Measurements from ENCODE around the gene NRAP. TPM values are rescaled to one million over a fixed set of nuclear protein-coding genes. Genes with fewer than 3 reads are reported as not detected.

The NRAP gene
- total and polyA plus RNA-seq, 2 donors (not counting 3 experiments of a cell fraction or from before 2014, with no cell fraction given): not detected

DNA sequence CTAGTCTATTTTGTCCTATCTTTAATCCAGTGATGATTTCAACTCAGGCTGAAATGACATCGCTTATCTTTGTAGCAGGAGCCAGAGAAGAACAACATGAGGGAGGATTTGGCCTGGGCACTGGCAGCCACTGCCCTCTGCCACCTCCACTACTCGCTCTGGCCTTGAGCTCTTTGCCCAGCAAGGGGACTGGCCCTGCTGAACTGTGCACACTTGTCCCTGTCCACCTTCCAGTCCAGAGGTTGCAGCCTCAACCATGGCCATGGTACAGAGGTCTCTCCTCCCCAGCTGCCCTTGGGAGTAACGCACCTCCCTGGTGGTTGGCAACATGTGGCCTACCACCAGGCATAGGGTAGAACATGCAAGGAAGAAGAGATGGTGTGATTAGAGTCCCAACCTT is 102.6 kb downstream of the NRAP start:
- dilution Hi-C loops (cut with MboI; ENCODE audit: extremely low pct_ligation_motif_present, low sequenced_read_pairs): no loop called here
- ChIA-PET CTCF (interaction anchor here (1.6 to 3.0 kb wide), 3 partner anchors 36 to 119 kb away, joined by 5 to 22 read pairs (median 6); no protein-coding TSS in a partner anchor), POLR2A (no interaction called here)
- TF ChIP-seq POLR2A (IDR thresholded peaks at IDR 0.05; ENCODE audit: low read depth, low read length) (no peak), JUN (IDR thresholded peaks at IDR 0.05; ENCODE audit: borderline replicate concordance, insufficient read depth, insufficient read length, low read depth) (no peak), FOS (IDR thresholded peaks at IDR 0.05; ENCODE audit: borderline replicate concordance, insufficient read depth, low read length) (no peak), GATA2 (IDR thresholded peaks at IDR 0.05; ENCODE audit: insufficient read depth, insufficient read length, low read depth, low read length) (no peak), EZH2 (IDR thresholded peaks at IDR 0.05; ENCODE audit: borderline replicate concordance, low read depth, low read length, severe bottlenecking) (no peak), POLR2AphosphoS5 (IDR thresholded peaks at IDR 0.05; ENCODE audit: insufficient read depth, low read depth, low read length) (no peak), MYC (IDR thresholded peaks at IDR 0.05; ENCODE audit: low read depth, low read length) (no peak)
- TF ChIP-seq, protein P1, sequence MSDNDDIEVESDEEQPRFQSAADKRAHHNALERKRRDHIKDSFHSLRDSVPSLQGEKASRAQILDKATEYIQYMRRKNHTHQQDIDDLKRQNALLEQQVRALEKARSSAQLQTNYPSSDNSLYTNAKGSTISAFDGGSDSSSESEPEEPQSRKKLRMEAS (IDR thresholded peaks at IDR 0.05; ENCODE audit: insufficient read depth, insufficient read length): no peak
- TF ChIP-seq, protein P2, sequence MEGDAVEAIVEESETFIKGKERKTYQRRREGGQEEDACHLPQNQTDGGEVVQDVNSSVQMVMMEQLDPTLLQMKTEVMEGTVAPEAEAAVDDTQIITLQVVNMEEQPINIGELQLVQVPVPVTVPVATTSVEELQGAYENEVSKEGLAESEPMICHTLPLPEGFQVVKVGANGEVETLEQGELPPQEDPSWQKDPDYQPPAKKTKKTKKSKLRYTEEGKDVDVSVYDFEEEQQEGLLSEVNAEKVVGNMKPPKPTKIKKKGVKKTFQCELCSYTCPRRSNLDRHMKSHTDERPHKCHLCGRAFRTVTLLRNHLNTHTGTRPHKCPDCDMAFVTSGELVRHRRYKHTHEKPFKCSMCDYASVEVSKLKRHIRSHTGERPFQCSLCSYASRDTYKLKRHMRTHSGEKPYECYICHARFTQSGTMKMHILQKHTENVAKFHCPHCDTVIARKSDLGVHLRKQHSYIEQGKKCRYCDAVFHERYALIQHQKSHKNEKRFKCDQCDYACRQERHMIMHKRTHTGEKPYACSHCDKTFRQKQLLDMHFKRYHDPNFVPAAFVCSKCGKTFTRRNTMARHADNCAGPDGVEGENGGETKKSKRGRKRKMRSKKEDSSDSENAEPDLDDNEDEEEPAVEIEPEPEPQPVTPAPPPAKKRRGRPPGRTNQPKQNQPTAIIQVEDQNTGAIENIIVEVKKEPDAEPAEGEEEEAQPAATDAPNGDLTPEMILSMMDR (IDR thresholded peaks at IDR 0.05; ENCODE audit: extremely low read depth in 1 of 2, insufficient read depth in 1 of 2, low read depth in 1 of 2, low read length in 2 of 2): no peak
- FAIRE-seq (no peak), DNase-seq (ENCODE audit: low read depth, low spot score) (no peak)
- Histone ChIP-seq H4K20me1 (replicated peaks; ENCODE audit: control insufficient read depth, extremely low read depth, insufficient read depth, low read length) (no peaks in the 10 kb centered on the region), H3K79me2 (ENCODE audit: control insufficient read depth, insufficient read depth, low read length) (no peaks in the 10 kb centered on the region), H3K9me3 (replicated peaks; ENCODE audit: control insufficient read depth, insufficient read depth, low read length) (no peaks in the 10 kb centered on the region), H3K4me1 (ENCODE audit: control insufficient read depth, extremely low read depth, insufficient read depth, low read length) (peaks cover 22% of the 10 kb centered on the region), H3K36me3 (ENCODE audit: control insufficient read depth in 2 of 2, extremely low read depth in 1 of 2, insufficient read depth in 2 of 2, low read length in 2 of 2) (no peaks in the 10 kb centered on the region), H3K27me3 (ENCODE audit: control insufficient read depth in 2 of 2, insufficient read depth in 2 of 2, low read length in 2 of 2) (no peaks in the 10 kb centered on the region), H3K9ac (replicated peaks; ENCODE audit: extremely low read depth, insufficient read depth, low read length) (no peak overlapping the region), H3K9me1 (replicated peaks; ENCODE audit: control insufficient read depth, extremely low read depth, insufficient read depth, low read length) (no peaks in the 10 kb centered on the region), H3K4me2 (ENCODE audit: insufficient read depth, low read length) (no peak overlapping the region), H3K4me3 (replicated peaks in 1 of 3; ENCODE audit: insufficient read depth in 1 of 3, low read depth in 1 of 3, low read length in 3 of 3) (no peak overlapping the region), H3K27ac (ENCODE audit: insufficient read depth, low read depth, low read length) (no peak overlapping the region), H2AFZ (ENCODE audit: low read depth, low read length) (no peak overlapping the region)
- no TSS peak for BruUV-seq (replicated peaks)
- intact Hi-C loops (cut with micrococcal nuclease): loop anchor here (5.0 to 10.0 kb wide), 3 partner anchors 609 to 994 kb away; partner anchors contain the start of gene TCF7L2

Data from endothelial cell of umbilical vein (primary cell).